Skin of body (tissue), 2 donors: ENCODE results near the gene BIRC6. TPM values are rescaled to one million over a fixed set of nuclear protein-coding genes. Genes with fewer than 3 reads are reported as not detected.

ENCODE experiments used
- DNase-seq: peaks from one replicate; lab custom pipeline; 2025; lab: John Stamatoyannopoulos, UW
- total RNA-seq: library from RNA; depleted of rRNA; stranded (reverse); fragments of >200 nt; gene quantifications from one replicate; pipeline ENCODE4 v1.2.3, GENCODE V29; 2014

Gene BIRC6
- total RNA-seq, 1 donor from 2014 or later = 191 TPM

DNA sequence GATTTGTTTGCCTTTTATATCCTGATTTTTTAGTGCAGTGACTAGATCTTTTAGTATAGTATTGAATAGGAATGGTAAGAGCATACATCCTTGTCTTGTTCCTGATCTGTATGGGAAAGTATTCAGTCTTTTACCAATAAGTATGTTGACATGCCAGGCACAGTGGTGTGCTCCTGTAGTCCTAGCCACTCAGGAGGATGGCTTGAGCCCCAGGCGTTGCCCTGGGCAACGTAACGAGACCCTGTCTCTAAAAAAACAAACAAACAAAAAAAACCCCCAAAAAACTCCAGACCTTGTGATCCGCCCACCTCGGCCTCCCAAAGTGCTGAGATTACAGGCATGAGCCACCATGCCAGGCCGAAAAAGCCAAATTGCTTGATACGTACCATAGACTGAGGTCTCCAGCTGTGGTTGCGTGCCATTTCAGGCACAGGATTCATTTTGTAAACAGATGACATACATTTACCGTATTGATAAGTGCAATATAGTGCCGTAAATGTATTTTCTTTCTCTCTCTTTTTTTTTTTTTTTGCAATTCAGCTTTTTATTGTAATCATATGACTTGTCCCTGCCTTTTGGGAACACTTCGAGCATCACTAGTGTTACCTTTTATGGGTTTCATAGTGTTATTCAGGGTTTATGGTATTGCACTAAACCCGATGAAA lies 18.5 kb downstream of the BIRC6 start:
- DNase-seq = no peak

DNA sequence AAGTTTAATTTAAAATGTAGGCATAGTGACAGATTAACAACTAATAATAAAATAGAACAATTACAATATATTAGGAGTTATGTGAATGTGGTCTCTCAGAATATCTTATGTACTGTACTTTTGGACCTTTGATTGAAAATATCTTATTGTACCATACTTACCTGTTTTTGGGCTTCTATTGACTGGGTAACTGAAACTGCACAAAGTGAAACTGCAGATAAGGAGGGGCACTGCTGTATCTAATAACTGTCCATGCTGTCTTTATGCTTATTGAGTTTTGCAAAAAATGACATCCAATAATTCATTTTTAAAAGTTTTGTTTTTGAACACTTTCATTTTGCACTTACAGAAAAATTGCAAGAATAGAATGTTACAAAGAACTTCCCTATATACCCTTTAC lies 19.9 kb downstream of the BIRC6 start:
- no peak for DNase-seq

GRCh38 chr2:32377928-32378327 lies 21.1 kb downstream of the BIRC6 start:
- no peak for DNase-seq

DNA sequence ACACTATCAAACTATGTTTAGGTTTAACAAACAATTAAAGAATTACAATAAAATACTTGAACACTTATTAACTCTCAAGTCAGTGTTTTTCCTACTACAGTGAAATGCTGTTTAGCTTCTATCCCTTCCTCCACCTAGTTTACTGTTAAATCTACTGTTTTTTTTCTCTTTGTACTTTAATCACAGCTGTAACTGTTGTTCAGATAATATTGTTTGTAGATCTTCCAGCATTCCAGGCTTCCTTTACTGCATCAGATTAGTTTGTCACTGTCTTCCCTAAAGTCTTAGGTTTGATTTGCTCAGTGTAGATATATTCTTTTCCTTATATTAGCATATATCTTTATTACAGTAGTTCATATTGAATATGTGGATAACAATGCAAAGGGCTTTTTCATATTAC lies 22.5 kb downstream of the BIRC6 start:
- DNase-seq = no peak

- DNase-seq = no peak
Measured at GRCh38 chr2:32383858-32384257, 27.0 kb downstream of the BIRC6 start.

DNA sequence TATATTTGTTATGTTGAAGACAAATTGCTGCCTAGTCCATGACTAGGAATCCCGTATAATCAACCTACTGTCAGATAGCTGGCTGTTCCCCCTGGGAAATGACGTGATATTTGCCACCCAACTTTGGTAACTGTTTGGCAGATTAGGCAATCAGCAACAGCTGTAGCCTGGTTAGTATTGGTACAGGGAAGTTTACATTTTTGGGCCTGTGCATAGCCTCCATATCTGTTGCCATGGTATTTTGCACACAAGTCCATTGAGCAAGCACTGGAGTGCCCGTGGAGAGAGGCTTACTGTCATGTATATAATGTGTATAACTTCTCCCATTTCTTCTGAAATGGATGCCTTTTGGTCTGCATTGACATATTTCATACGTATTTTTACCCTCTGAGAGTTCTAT lies 27.7 kb downstream of the BIRC6 start:
- no peak for DNase-seq

DNA sequence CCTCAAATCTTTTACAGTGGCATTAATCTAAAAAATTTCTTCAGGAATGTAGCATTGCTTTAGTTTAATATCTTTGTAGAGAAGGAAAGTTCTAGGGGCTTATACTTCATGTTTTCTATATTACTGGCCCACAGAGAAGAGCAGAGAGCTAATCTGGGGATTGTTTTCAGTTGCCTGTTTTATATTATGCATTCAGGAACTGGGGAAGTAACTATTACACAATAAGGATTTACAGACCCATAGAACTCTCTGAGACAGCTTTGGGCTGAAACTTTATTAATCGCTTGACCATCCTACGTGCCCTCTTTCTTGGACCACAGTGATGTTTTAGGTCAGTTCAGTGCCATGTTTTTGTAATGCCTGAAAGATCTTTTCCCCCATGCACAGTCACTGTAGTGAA lies 29.9 kb downstream of the BIRC6 start:
- no peak for DNase-seq

- DNase-seq = no peak
Measured at GRCh38 chr2:32399221-32399620, 42.4 kb downstream of the BIRC6 start.

- DNase-seq = no peak
Measured at GRCh38 chr2:32402091-32402490, 45.3 kb downstream of the BIRC6 start.

- DNase-seq = no peak
Measured at GRCh38 chr2:32403782-32404181, 47.0 kb downstream of the BIRC6 start.

DNA sequence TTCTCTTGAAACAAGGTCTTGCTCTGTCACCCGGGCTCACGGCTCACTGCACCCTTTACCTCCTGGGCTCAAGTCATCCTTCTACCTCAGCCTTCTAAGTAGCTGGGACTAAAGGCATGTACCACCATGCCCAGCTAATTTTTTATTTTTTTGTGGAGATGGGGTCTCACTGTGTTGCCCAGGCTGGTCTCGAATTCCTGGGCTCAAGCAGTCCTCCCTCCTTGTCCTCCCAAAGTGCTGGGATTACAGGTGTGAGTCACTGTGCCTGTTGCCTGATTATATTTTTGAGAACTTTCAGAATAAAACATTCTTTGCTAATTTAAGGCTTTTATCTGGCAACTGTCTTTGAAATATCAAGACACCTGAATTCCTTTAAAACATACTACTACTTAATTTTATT lies 47.9 kb downstream of the BIRC6 start:
- DNase-seq = no peak

- DNase-seq = no peak
Measured at GRCh38 chr2:32416519-32416918, 59.7 kb downstream of the BIRC6 start.

DNA sequence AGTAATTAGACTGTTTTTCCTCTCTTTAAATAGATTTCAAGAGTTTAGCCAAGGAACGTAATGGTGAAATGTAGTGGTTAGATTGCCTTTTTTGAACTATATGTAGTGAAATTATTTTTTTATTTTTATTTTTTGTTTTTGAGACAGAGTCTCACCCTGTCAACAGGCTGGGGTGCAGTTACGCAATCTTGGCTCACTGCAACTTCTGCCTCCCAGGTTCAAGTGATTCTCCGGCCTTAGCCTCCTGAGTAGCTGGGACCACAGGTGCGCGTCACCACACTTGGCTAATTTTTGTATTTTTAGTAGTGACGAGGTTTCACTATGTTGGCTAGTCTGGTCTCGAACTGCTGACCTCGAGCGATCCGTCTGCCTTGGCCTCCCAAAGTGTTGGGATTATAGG lies 60.8 kb downstream of the BIRC6 start:
- DNase-seq = no peak

GRCh38 chr2:32418778-32419177 lies 62.0 kb downstream of the BIRC6 start:
- no peak for DNase-seq

DNA sequence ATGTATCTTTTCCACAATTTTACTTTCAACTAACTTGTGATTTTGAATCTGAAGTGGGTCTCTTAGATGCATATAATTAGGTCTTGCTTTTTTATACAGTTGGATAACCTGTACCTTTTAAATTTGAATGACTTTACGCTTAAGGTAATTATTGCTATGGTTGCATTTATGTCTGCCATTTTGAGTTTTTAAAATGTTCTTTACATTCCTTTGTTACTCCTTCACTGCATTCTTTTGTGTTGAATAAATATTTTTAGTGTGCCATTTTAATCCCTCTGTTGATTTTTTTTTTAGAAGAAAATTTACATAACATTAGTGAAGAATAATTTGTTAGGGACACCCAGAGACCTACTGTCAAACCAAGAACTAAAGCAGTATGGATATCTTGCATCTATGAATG lies 65.3 kb downstream of the BIRC6 start:
- no peak for DNase-seq

DNA sequence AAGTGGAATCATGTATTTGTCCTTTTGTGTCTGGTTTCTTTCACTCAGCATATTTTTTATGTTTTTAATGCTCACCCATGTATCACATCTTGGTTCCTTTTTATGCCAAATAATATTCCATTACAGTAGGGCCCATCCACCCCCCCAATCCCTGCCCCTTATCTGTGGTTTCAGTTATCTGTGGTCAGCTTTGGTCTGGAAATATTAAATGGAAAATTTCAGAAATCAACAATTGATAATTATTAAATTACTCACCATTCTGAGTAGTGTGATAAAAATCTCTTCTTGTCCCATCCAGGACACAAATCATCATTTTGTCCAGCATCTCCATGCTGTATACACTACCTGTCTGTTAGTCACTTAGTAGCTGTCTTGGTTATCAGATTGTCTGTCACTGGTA lies 66.7 kb downstream of the BIRC6 start:
- no peak for DNase-seq

GRCh38 chr2:32424739-32425138 lies 67.9 kb downstream of the BIRC6 start:
- no peak for DNase-seq

DNA sequence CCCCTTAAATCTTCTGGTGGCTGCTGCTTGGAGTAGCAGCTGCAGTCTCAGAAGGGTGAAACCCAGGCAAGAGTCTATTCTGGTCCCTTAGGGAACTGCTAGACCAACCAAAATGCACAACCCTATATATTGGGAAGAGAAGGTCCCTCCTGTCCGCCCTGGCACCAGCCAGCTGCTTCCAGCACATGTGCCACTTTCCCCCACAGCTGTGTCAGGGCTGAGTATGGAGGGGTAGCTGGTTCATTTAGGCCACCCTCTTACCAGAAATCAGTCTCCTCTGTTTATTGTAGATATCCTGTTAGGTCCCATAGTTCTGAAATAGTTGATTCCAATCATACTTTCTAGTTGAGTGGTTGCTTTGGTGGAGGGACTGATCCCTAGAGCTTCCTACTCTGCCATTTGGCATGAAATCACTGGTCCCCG lies 68.9 kb downstream of the BIRC6 start:
- no peak for DNase-seq

DNA sequence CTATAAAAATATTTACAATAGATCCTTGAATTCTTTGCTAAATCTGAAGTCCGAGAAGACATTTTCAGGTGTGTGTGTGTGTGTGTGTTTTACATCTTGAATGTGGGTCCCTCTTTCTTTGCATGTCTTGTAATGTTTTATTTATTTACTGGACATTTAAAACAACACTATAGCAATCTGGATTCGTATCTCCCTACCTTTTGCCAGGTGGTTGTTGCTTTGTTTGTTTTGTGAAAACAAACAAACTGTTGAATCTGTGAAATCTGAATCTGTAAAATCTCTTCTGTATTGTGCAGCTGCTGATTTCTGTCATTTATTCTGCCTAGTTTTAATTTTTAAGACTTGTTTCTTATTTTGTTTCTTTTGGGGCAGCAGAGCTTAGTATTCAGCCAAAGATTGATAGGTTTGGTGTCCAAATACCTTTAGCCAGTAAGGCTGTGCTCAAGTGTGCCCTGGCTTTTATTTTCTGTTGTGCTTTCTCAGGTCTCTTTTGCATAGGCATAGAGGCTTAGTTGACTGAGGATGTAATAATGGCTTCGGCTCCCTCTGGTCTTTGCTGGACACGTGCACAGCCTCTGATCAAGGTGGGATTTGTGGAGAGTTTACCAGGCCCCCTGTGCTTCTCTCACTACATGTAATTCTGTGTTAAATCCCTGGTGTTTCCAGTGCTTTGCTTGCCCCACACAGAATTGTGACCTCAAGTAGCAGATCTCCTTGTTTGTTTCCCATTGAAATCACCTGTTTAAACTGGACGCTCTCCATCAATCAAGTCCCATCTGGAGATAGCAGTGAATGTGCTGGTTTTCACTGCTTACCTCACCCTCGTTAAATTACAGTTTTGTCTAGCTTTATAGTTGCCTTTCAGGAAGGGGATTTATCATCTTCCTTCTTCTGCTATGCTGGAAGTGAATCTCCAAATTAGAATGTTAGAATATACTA lies 71.1 kb downstream of the BIRC6 start:
- no peak for DNase-seq

- DNase-seq = no peak
Measured at GRCh38 chr2:32430804-32431203, 74.0 kb downstream of the BIRC6 start.

DNA sequence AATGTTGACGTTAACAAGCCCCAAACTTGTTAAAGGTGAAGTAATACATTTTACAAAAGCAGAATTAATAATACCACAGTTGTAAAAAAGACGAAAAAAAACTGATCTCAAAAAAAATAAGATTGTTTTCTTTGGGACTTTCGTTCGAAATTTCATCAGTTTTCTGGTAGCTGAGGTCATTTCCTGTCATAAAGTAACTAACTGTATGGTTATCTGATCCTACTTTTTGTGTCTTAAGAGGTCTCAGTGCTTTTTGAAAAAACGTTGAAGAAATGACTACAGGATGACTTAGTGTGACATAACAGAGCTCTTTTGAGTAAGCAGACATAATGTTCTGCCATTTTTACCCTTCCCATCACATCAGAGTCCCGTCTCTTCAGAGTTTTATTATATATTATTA lies 79.3 kb downstream of the BIRC6 start:
- no peak for DNase-seq

DNA sequence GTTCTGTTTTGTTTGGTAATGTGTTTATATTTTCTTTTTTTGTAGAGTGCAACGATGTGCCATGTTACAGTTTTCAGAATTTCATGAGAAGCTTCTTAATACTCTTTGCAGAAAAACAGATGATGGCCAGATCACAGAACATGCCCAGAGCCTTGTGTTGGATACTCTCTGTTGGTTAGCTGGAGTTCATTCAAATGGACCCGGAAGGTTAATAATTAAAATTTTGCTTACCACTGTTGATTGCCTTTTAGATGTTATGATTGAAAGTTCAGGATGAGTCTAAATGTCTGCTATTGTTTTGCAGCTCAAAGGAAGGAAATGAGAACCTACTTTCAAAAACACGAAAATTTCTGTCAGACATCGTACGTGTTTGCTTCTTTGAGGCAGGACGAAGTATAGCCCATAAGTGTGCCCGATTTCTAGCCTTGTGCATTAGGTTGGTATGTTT lies 85.2 kb downstream of the BIRC6 start:
- no peak for DNase-seq

- no peak for DNase-seq
Measured at GRCh38 chr2:32446369-32446768, 89.5 kb downstream of the BIRC6 start.
